ENCODE data around the gene LIN54. TPM values are rescaled to one million over a fixed set of nuclear protein-coding genes. Genes with fewer than 3 reads are reported as not detected.

Gene LIN54
- total RNA-seq (2016; rRNA removed; fragmentation: Illumina TruSeq; extraction: Trizol) (25.2 and 37.9 TPM in 2 replicates), polyA plus RNA-seq (2011; rRNA removed) (22.8 and 32.9 TPM in 2 replicates), polyA minus RNA-seq (2011; rRNA and poly(A)+ RNA removed; ENCODE audit: low replicate concordance) (41.1 and 60.7 TPM in 2 replicates), Bru-seq, nascent RNA (percentile 73 among the genes with signal in this experiment), BruChase-seq, experiment 1, labeled RNA remaining after a 6-hour chase (percentile 70 among the genes with signal in this experiment), BruChase-seq, experiment 2, labeled RNA remaining after a 2-hour chase (percentile 72 among the genes with signal in this experiment)
- total RNA-seq (2016; cell fraction: cytosol; rRNA removed; fragmentation: Illumina TruSeq; extraction: Trizol; ENCODE audit: low read depth), result 8.4 and 9.1 TPM in 2 replicates
- 25.9 and 35.0 TPM in 2 replicates for total RNA-seq (2016; cell fraction: insoluble cytoplasmic fraction; rRNA removed; fragmentation: Illumina TruSeq; extraction: Trizol)
- total RNA-seq (2016; cell fraction: membrane; rRNA removed; fragmentation: Illumina TruSeq; extraction: Trizol), result 22.0 and 27.4 TPM in 2 replicates
- 17.6 and 19.1 TPM in 2 replicates for total RNA-seq (2016; cell fraction: nucleus; rRNA removed; fragmentation: Illumina TruSeq; extraction: Trizol)
- polyA plus RNA-seq (2011; cell fraction: cytosol; rRNA removed), result 19.1 and 19.4 TPM in 2 replicates
- 8.3 and 11.2 TPM in 2 replicates for polyA plus RNA-seq (2011; cell fraction: nucleus; rRNA removed)
- 11.1 and 21.5 TPM in 2 replicates for polyA plus RNA-seq (2012)
- 1.1 and 1.4 TPM in 2 replicates for polyA plus RNA-seq (2016; cell fraction: cytosol; fragmentation: Illumina TruSeq; extraction: Trizol; ENCODE audit: low read depth)
- polyA plus RNA-seq (2016; cell fraction: insoluble cytoplasmic fraction; fragmentation: Illumina TruSeq; extraction: Trizol; ENCODE audit: low read depth), result 22.9 and 24.1 TPM in 2 replicates
- 6.1 and 7.3 TPM in 2 replicates for polyA plus RNA-seq (2016; cell fraction: membrane; fragmentation: Illumina TruSeq; extraction: Trizol; ENCODE audit: low read depth)
- 12.3 and 15.5 TPM in 2 replicates for polyA plus RNA-seq (2016; cell fraction: nucleus; fragmentation: Illumina TruSeq; extraction: Trizol; ENCODE audit: insufficient read depth, low read depth)
- polyA minus RNA-seq (2011; cell fraction: cytosol; rRNA and poly(A)+ RNA removed), result 36.7 and 41.0 TPM in 2 replicates
- polyA minus RNA-seq (2011; cell fraction: nucleus; rRNA and poly(A)+ RNA removed), result 54.2 and 57.2 TPM in 2 replicates
- long read RNA-seq, experiment 1, full-length matches to known transcripts, result 5 of 8 reads
- long read RNA-seq, experiment 1, partial matches to known transcripts, result 0 of 8 reads
- long read RNA-seq, experiment 1, other reads (novel, unspliced or antisense), result 3 of 8 reads
- long read RNA-seq, experiment 2, full-length matches to known transcripts, result 2 of 13 reads
- long read RNA-seq, experiment 2, partial matches to known transcripts, result 0 of 13 reads
- long read RNA-seq, experiment 2, other reads (novel, unspliced or antisense), result 11 of 13 reads

DNA sequence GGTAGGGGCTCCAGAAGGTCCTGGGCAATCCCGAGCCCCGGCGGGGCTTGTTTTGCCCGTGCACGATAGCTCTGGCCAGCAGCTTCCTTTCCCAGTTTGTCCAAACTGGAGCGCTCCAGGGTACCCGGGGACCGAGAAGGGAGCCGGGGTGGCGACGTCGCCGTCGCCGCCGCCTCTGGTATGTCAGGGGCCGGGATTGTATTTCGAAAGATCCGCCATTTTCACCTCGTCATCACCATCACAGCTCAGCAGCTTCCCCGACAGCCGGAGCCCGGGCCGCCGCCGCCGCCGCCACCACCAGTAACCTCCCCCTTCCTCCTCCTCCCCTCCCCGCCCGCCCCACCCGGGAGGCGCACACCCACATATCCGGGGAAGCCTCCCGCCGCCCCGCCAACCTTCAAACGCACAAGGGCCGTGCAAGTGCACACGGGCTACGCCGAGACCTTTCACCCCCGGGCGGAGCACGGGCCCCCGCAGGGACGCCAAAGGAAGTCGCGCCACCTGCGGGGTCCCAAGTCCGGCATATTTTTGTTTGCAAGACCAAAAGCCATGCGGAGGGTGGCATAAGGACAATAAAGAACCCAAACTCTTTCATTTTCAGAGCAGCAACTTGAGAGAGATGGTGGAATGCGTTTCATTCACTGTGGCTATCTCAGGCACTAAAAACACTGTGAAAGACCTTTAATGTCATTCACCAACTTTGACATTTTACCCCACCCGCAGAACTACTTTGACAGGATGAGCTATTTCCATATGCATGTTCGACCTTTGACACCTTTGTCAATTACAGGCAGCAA lies at the start of gene LIN54:
LIN54 (minus strand) TSS at position 302 of the 797 bp plus-strand sequence. CDS start 25,979 bp downstream, outside the sequence.
- peak within 1 kb of the TSS; percentile 90 for H3K9ac ChIP-seq (ENCODE audit: insufficient read depth, low read depth, low read length)
- WGBS (ENCODE audit: low lambda C conversion rate), result 2% methylated on average over 23 of the region's 54 CpGs
- intact Hi-C loops (cut with micrococcal nuclease; ENCODE audit: unreplicated experiment) (loop anchor here (1.0 to 5.0 kb wide), 2 partner anchors 20 to 123 kb away; no protein-coding TSS in a partner anchor), in situ Hi-C loops (cut with HindIII; ENCODE audit: extremely low pct_ligation_motif_present, low pct_unique_long_range_greater_than_20kb) (loop anchor here (5.0 kb wide), 1 partner anchor 123 kb away; no protein-coding TSS in a partner anchor)
- no peaks in the 10 kb centered on the region for H3K9me3 ChIP-seq (ENCODE audit: low read length)
- peaks cover 37% of the 10 kb centered on the region for H3K4me1 ChIP-seq (ENCODE audit: insufficient read depth, low read length)
- POLR2A ChIA-PET, result interaction anchor here (1.0 to 3.4 kb wide), 6 partner anchors 21 to 636 kb away, joined by 3 to 96 read pairs (median 6); partner anchors contain the start of genes COPS4, COQ2 and THAP9
- H3K4me3 ChIP-seq (replicated peaks in 1 of 3; ENCODE audit: insufficient read depth in 1 of 3, low read depth in 2 of 3, low read length in 3 of 3), result peak within 1 kb of the TSS; percentile 90 to 93 (median 92)
- no peaks in the 10 kb centered on the region; a peak in 1 of 5 replicates for H3K36me3 ChIP-seq (replicated peaks in 1 of 2; ENCODE audit: control insufficient read depth in 1 of 2, insufficient read depth in 2 of 2, low read length in 2 of 2)
- H3K27me3 ChIP-seq (ENCODE audit: control insufficient read depth in 1 of 2, insufficient read depth in 2 of 2, low read length in 2 of 2), result no peaks in the 10 kb centered on the region; a peak in 2 of 5 replicates
- peak within 1 kb of the TSS; percentile 94 for H3K27ac ChIP-seq (ENCODE audit: extremely low read length, insufficient read depth, low read length)
- BruUV-seq (replicated peaks), result no TSS peak
- peak; percentile 90 for DNase-seq (ENCODE audit: low spot score)
- peaks cover 61% of the 10 kb centered on the region for H3K79me2 ChIP-seq (ENCODE audit: insufficient read depth, low read length)
- H4K20me1 ChIP-seq (ENCODE audit: insufficient read depth, low read length), result peaks cover 7% of the 10 kb centered on the region; the same call in 1 of the 2 replicates
- no peak within 1 kb of the TSS for H2AFZ ChIP-seq (ENCODE audit: low read length)
- FAIRE-seq, result no peak
- peak; percentile 75 for ATAC-seq
- peak within 1 kb of the TSS; percentile 86 for H3K4me2 ChIP-seq (ENCODE audit: low read depth, low read length)
- CTCF ChIA-PET (ENCODE audit: low intra/inter-chr PET ratio, low total read pairs), result no interaction called here
- TF ChIP-seq ZNF839 (CRISPR knock-in tag; IDR thresholded peaks at IDR 0.05; ENCODE audit: borderline replicate concordance) (no peak), SRSF4 (IDR thresholded peaks at IDR 0.05; ENCODE audit: low read depth, low read length, poor library complexity, severe bottlenecking) (no peak), ZNF878 (CRISPR knock-in tag; IDR thresholded peaks at IDR 0.05) (no peak), GFI1 (CRISPR knock-in tag; IDR thresholded peaks at IDR 0.05; ENCODE audit: borderline replicate concordance) (no peak), ZNF501 (CRISPR knock-in tag; IDR thresholded peaks at IDR 0.05) (0 out of 2 replicates have a peak, but pooled peaks have one; percentile 42), HHEX (CRISPR knock-in tag; IDR thresholded peaks at IDR 0.05) (no peak), ZNF616 (CRISPR knock-in tag; IDR thresholded peaks at IDR 0.05; ENCODE audit: low read depth) (no peak), TEAD3 (CRISPR knock-in tag; optimal IDR thresholded peaks at IDR 0.05; ENCODE audit: borderline replicate concordance) (peak; percentile 72)
- TF ChIP-seq, protein P1, sequence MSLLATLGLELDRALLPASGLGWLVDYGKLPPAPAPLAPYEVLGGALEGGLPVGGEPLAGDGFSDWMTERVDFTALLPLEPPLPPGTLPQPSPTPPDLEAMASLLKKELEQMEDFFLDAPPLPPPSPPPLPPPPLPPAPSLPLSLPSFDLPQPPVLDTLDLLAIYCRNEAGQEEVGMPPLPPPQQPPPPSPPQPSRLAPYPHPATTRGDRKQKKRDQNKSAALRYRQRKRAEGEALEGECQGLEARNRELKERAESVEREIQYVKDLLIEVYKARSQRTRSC (CRISPR knock-in tag; IDR thresholded peaks at IDR 0.05; ENCODE audit: low read depth), result no peak
- TF ChIP-seq, protein P2, sequence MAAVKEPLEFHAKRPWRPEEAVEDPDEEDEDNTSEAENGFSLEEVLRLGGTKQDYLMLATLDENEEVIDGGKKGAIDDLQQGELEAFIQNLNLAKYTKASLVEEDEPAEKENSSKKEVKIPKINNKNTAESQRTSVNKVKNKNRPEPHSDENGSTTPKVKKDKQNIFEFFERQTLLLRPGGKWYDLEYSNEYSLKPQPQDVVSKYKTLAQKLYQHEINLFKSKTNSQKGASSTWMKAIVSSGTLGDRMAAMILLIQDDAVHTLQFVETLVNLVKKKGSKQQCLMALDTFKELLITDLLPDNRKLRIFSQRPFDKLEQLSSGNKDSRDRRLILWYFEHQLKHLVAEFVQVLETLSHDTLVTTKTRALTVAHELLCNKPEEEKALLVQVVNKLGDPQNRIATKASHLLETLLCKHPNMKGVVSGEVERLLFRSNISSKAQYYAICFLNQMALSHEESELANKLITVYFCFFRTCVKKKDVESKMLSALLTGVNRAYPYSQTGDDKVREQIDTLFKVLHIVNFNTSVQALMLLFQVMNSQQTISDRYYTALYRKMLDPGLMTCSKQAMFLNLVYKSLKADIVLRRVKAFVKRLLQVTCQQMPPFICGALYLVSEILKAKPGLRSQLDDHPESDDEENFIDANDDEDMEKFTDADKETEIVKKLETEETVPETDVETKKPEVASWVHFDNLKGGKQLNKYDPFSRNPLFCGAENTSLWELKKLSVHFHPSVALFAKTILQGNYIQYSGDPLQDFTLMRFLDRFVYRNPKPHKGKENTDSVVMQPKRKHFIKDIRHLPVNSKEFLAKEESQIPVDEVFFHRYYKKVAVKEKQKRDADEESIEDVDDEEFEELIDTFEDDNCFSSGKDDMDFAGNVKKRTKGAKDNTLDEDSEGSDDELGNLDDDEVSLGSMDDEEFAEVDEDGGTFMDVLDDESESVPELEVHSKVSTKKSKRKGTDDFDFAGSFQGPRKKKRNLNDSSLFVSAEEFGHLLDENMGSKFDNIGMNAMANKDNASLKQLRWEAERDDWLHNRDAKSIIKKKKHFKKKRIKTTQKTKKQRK (IDR thresholded peaks at IDR 0.05; ENCODE audit: low read length), result no peak
